Skeletal muscle cell (primary cell): ENCODE results near the gene CD99.
A peak's percentile ranks its signal among the peaks of the same experiment; 100 is the strongest.

ENCODE experiments used
- DNase-seq: peaks from one replicate; pipeline ENCODE4 v3.0.0-alpha.2; 2010; ENCODE audit warnings: low read depth
- H3K4me3 ChIP-seq: 2 replicates; pipeline ENCODE4 v1.5.1; 2011; ENCODE audit warnings: low read depth, mild to moderate bottlenecking, control low read depth, low read length, moderate library complexity

Gene CD99

GRCh38 chrX:2690856-2691542 is at the start of gene CD99:
TSS of gene CD99 (plus strand) at chrX:2691295. CDS start at chrX:2691361, 66 bp downstream.
- H3K4me3 ChIP-seq = peak within 1 kb of the TSS; percentile 88
- DNase-seq = no peak

GRCh38 chrX:2642146-2642545 is 48.9 kb upstream of the CD99 start:
- DNase-seq = no peak
- no peak overlapping the region for H3K4me3 ChIP-seq

GRCh38 chrX:2642791-2643190 is 48.3 kb upstream of the CD99 start:
- DNase-seq = no peak

GRCh38 chrX:2643880-2644279 is 47.2 kb upstream of the CD99 start:
- DNase-seq = no peak
- no peak overlapping the region for H3K4me3 ChIP-seq

More at GRCh38 chrX:2642791-2643190, 48.3 kb upstream of the CD99 start:
- no peak overlapping the region for H3K4me3 ChIP-seq

GRCh38 chrX:2645563-2645962 is 45.5 kb upstream of the CD99 start:
- DNase-seq = no peak
- no peak overlapping the region for H3K4me3 ChIP-seq

GRCh38 chrX:2647627-2648026 is 43.5 kb upstream of the CD99 start:
- H3K4me3 ChIP-seq = no peak overlapping the region
- DNase-seq = no peak

- DNase-seq = no peak
- H3K4me3 ChIP-seq = no peak overlapping the region
These were observed 41.1 kb upstream of the CD99 start for GRCh38 chrX:2650037-2650436.

GRCh38 chrX:2650865-2651264 is 40.2 kb upstream of the CD99 start:
- no peak overlapping the region for H3K4me3 ChIP-seq
- no peak for DNase-seq

GRCh38 chrX:2652106-2652505 is 39.0 kb upstream of the CD99 start:
- no peak for DNase-seq
- no peak overlapping the region for H3K4me3 ChIP-seq

GRCh38 chrX:2654436-2655340 is 36.4 kb upstream of the CD99 start:
- H3K4me3 ChIP-seq = no peak overlapping the region
- DNase-seq = no peak

- no peak overlapping the region for H3K4me3 ChIP-seq
- no peak for DNase-seq
These were observed 34.7 kb upstream of the CD99 start for GRCh38 chrX:2656257-2656836.

- H3K4me3 ChIP-seq = no peak overlapping the region
- no peak for DNase-seq
These were observed 33.5 kb upstream of the CD99 start for GRCh38 chrX:2657532-2658113.

- no peak overlapping the region for H3K4me3 ChIP-seq
- no peak for DNase-seq
These were observed 32.4 kb upstream of the CD99 start for GRCh38 chrX:2658585-2659292.

- no peak overlapping the region for H3K4me3 ChIP-seq
- DNase-seq = no peak
These were observed 28.5 kb upstream of the CD99 start for GRCh38 chrX:2662586-2662985.

- DNase-seq = peak; percentile 49
- no peak overlapping the region for H3K4me3 ChIP-seq
These were observed 26.6 kb upstream of the CD99 start for GRCh38 chrX:2664502-2664901.

GRCh38 chrX:2665387-2666304 is 25.4 kb upstream of the CD99 start:
- no peak for DNase-seq
- no peak overlapping the region for H3K4me3 ChIP-seq

- no peak overlapping the region for H3K4me3 ChIP-seq
- DNase-seq = no peak
These were observed 24.6 kb upstream of the CD99 start for GRCh38 chrX:2666491-2666890.

GRCh38 chrX:2670978-2671377 is 20.1 kb upstream of the CD99 start:
- H3K4me3 ChIP-seq = no peak overlapping the region
- no peak for DNase-seq
